CD4-positive, alpha-beta T cell treated with Interleukin-17A for 4 hours (primary cell): ENCODE data around the gene EFCAB5.
"Not testable (repeated sequence)": the region's sequence is repeated elsewhere in the genome, so short reads cannot be mapped to it uniquely, and the experiment has no call there.

ENCODE experiments used
- DNase-seq: peaks from one replicate; pipeline ENCODE4 v3.0.0-alpha.2; 2020; ENCODE audit warnings: mixed read lengths

Gene EFCAB5

GRCh38 chr17:30103921-30104320 lies 162.5 kb downstream of the EFCAB5 start:
- DNase-seq: no peak

- DNase-seq: peak; percentile 79
Measured at GRCh38 chr17:30104575-30105339, 163.3 kb downstream of the EFCAB5 start.

- no peak for DNase-seq
Measured at GRCh38 chr17:30112794-30113193, 171.4 kb downstream of the EFCAB5 start.

- no peak for DNase-seq
Measured at GRCh38 chr17:30113213-30113612, 171.8 kb downstream of the EFCAB5 start.

GRCh38 chr17:30116345-30116660 lies 174.9 kb downstream of the EFCAB5 start:
- no peak for DNase-seq

GRCh38 chr17:30116661-30117551 lies 175.5 kb downstream of the EFCAB5 start, which contains the start of gene NSRP1:
NSRP1 (plus strand) TSS chr17:30116816; CDS start chr17:30116844, 28 bp downstream.
- DNase-seq: peak; percentile 93

GRCh38 chr17:30117675-30118081 lies 176.2 kb downstream of the EFCAB5 start:
- no peak for DNase-seq

- DNase-seq: not testable (repeated sequence)
Measured at GRCh38 chr17:30118635-30119034, 177.2 kb downstream of the EFCAB5 start.

GRCh38 chr17:30124273-30124796 lies 182.9 kb downstream of the EFCAB5 start:
- no peak for DNase-seq

GRCh38 chr17:30130121-30130520 lies 188.7 kb downstream of the EFCAB5 start:
- no peak for DNase-seq

GRCh38 chr17:30132615-30133014 lies 191.2 kb downstream of the EFCAB5 start:
- DNase-seq: no peak

GRCh38 chr17:30133197-30133596 lies 191.8 kb downstream of the EFCAB5 start:
- DNase-seq: no peak

- no peak for DNase-seq
Measured at GRCh38 chr17:30134551-30134950, 193.1 kb downstream of the EFCAB5 start.

GRCh38 chr17:30137158-30137557 lies 195.7 kb downstream of the EFCAB5 start:
- no peak for DNase-seq

GRCh38 chr17:30147860-30148259 lies 206.4 kb downstream of the EFCAB5 start:
- not testable (repeated sequence) for DNase-seq

GRCh38 chr17:30148376-30148775 lies 206.9 kb downstream of the EFCAB5 start:
- no peak for DNase-seq

GRCh38 chr17:30151471-30151870 lies 210.0 kb downstream of the EFCAB5 start:
- no peak for DNase-seq

GRCh38 chr17:30153463-30153862 lies 212.0 kb downstream of the EFCAB5 start:
- no peak for DNase-seq

GRCh38 chr17:30155389-30155788 lies 214.0 kb downstream of the EFCAB5 start:
- DNase-seq: no peak
